ENCODE measurements around the gene MED27.

GRCh38 chr9:131879181-131879910, 200.3 kb downstream of the MED27 start:
- TF ChIP-seq CTCF (conservative IDR thresholded peaks at IDR 0.05; ENCODE audit: low read length) (no peak), EZH2phosphoT487 (IDR thresholded peaks at IDR 0.05; ENCODE audit: borderline replicate concordance) (no peak)
